Lung (tissue), 13 donors: ENCODE results near the gene FAM149A. TPM values are rescaled to one million over a fixed set of nuclear protein-coding genes. Genes with fewer than 3 reads are reported as not detected.

Experiments
- ATAC-seq: fragments of 200-7000 bp; cut with Tn5 transposase; one replicate; pipeline ENCODE4 v1.9.1; 2020; ENCODE audit warnings: moderate number of reproducible peaks; ENCODE audit not compliant: insufficient read depth, low FRiP score
- DNase-seq, 3 donors: peaks; one replicate each; pipeline ENCODE4 v3.0.0-alpha.2; 2013 to 2017
- H3K27ac ChIP-seq, 2 donors: one replicate each; pipeline ENCODE4 v1.5.1; 2013; ENCODE audit warnings: mild to moderate bottlenecking in 2 of 2, moderate library complexity in 2 of 2, control low read depth in 1 of 2, inconsistent platforms in 1 of 2, low read depth in 1 of 2, low read length in 1 of 2
- H3K27me3 ChIP-seq, 3 donors: one replicate each; pipeline ENCODE4 v1.5.1; 2013; ENCODE audit warnings: low read length in 2 of 3; ENCODE audit not compliant: control insufficient read depth in 3 of 3, insufficient read depth in 3 of 3
- H3K36me3 ChIP-seq, 4 donors: one replicate each; pipeline ENCODE4 v1.5.1; 2013; ENCODE audit warnings: low read length in 4 of 4, mild to moderate bottlenecking in 1 of 4, moderate library complexity in 1 of 4; ENCODE audit not compliant: control insufficient read depth in 4 of 4, insufficient read depth in 4 of 4
- H3K4me1 ChIP-seq, 5 donors: one replicate each; pipeline ENCODE4 v1.5.1; 2013; ENCODE audit warnings: low read length in 5 of 5, mild to moderate bottlenecking in 2 of 5, moderate library complexity in 1 of 5; ENCODE audit not compliant: control insufficient read depth in 5 of 5, insufficient read depth in 5 of 5
- H3K4me3 ChIP-seq: one replicate; pipeline ENCODE4 v1.5.1; 2013; ENCODE audit warnings: mild to moderate bottlenecking, control low read depth, moderate library complexity
- H3K9ac ChIP-seq, 2 donors: one replicate each; pipeline ENCODE4 v1.5.1; 2013; ENCODE audit warnings: low read length in 2 of 2, control low read depth in 1 of 2; ENCODE audit not compliant: insufficient read depth in 1 of 2
- H3K9me3 ChIP-seq, 4 donors: one replicate each; pipeline ENCODE4 v1.5.1; 2013; ENCODE audit warnings: low read length in 3 of 4, mild to moderate bottlenecking in 1 of 4, moderate library complexity in 1 of 4; ENCODE audit not compliant: control insufficient read depth in 4 of 4, insufficient read depth in 3 of 4
- CTCF ChIP-seq: IDR thresholded peaks from 2 replicates; pipeline ENCODE4 v1.5.1; 2012; ENCODE audit warnings: mild to moderate bottlenecking; ENCODE audit errors: control extremely low read depth, extremely low read depth
- WGBS, 2 donors: extraction: QIAGEN DNeasy Blood & Tissue Kit; methylation state at CpG; one replicate each; pipeline ENCODE4 v1.1.7; 2013; 5-methylcytosine and 5-hydroxymethylcytosine counted together
- polyA plus RNA-seq, 2 donors: library from polyadenylated mRNA; stranded (reverse); fragments of 200-250 nt; gene quantifications; one replicate each; pipeline ENCODE4 v1.2.1, GENCODE V29; 2013
- small RNA-seq: library from RNA; depleted of rRNA; stranded (forward); fragments of <200 nt; gene quantifications from one replicate; pipeline ENCODE3, GENCODE V24; 2014; ENCODE audit warnings: low replicate concordance
- total RNA-seq, 2 donors: library from RNA; depleted of rRNA in 1 of 2; stranded (reverse); fragments of >200 nt in 1 of 2; gene quantifications; one replicate each; pipeline ENCODE4 v1.2.1, GENCODE V29; 2014 to 2021
- donor health status: control.
- donor health status: control.
- donor health status: Bipolar disorder and iron deficiency.
- donor health status: healthy.
- donor health status: DM: yes; HTN: yes; CAD: no.

Gene FAM149A
- total and polyA plus RNA-seq, 4 donors = 2.5 to 14.8 (median 13.0) TPM

GRCh38 chr4:186216465-186217024, 112.0 kb downstream of the FAM149A start:
- Histone ChIP-seq H3K27me3 (no peaks in the 10 kb centered on the region), H3K9ac (no peak overlapping the region), H3K4me1 (peaks cover 0 to 6% (median 0%) of the 10 kb centered on the region in 5 donors), H3K27ac (no peak overlapping the region), H3K4me3 (no peak overlapping the region), H3K36me3 (no peaks in the 10 kb centered on the region), H3K9me3 (no peaks in the 10 kb centered on the region)
- DNase-seq (peak in 2 of 3 donors; percentile 44), ATAC-seq (no peak)
- 70 to 72% methylated on average over 8 of the region's 8 CpGs for WGBS, 2 donors
- TF ChIP-seq CTCF = no peak

GRCh38 chr4:186217733-186218293, 113.3 kb downstream of the FAM149A start:
- ATAC-seq (no peak), DNase-seq (no peak)
- no peak for TF ChIP-seq CTCF
- WGBS, 2 donors = 61 to 71% methylated on average over 1 of the region's 1 CpG
- Histone ChIP-seq H3K4me3 (no peak overlapping the region), H3K9ac (no peak overlapping the region), H3K9me3 (no peaks in the 10 kb centered on the region), H3K4me1 (peaks cover 0 to 6% (median 0%) of the 10 kb centered on the region in 5 donors), H3K36me3 (no peaks in the 10 kb centered on the region), H3K27ac (no peak overlapping the region), H3K27me3 (no peaks in the 10 kb centered on the region)

GRCh38 chr4:186221624-186222023, 117.1 kb downstream of the FAM149A start:
- no peaks in the 10 kb centered on the region for H3K36me3 ChIP-seq
- ATAC-seq (no peak), DNase-seq (no peak)
- no peak overlapping the region for H3K4me3 ChIP-seq
- H3K4me1 ChIP-seq = peaks cover 0 to 6% (median 0%) of the 10 kb centered on the region in 5 donors
- H3K27me3 ChIP-seq = no peaks in the 10 kb centered on the region
- no peak for TF ChIP-seq CTCF
- no peak overlapping the region for H3K9ac ChIP-seq
- peaks cover 0 to 6% (median 2%) of the 10 kb centered on the region in 4 donors for H3K9me3 ChIP-seq
- WGBS, 2 donors = 83 to 96% methylated on average over 1 of the region's 1 CpG
- H3K27ac ChIP-seq = no peak overlapping the region

Small RNAs within 50 kb of the gene (small RNA-seq; reads per million reads assigned to genes)
- gene RF00322 = not detected

Other genes with a start within 250 kb of the FAM149A start
- gene TLR3, start 35.5 kb upstream of the FAM149A start, total RNA-seq = 10 to 100 TPM; 13.2 to 15.1 TPM
- 1 to 10 TPM; 3.2 to 7.1 TPM for gene TLR3, start 35.5 kb upstream of the FAM149A start, polyA plus RNA-seq
- 10 to 100 TPM; 28.5 to 36.2 TPM for gene CYP4V2, start 86.9 kb downstream of the FAM149A start, total RNA-seq
- 10 to 100 TPM; 13.4 to 17.4 TPM for gene CYP4V2, start 86.9 kb downstream of the FAM149A start, polyA plus RNA-seq
- under 1 TPM; 0.31 to 0.67 TPM for gene KLKB1, start 122.8 kb downstream of the FAM149A start, total RNA-seq
- under 1 TPM; 0.23 to 0.94 TPM for gene KLKB1, start 122.8 kb downstream of the FAM149A start, polyA plus RNA-seq
- 10 to 100 TPM in 1 of 2 donors, 1 to 10 TPM in 1; 2.8 to 10.2 TPM for gene F11, start 161.5 kb downstream of the FAM149A start, total RNA-seq
- gene F11, start 161.5 kb downstream of the FAM149A start, polyA plus RNA-seq = 10 to 100 TPM in 1 of 2 donors, 1 to 10 TPM in 1; 3.2 to 12.9 TPM